HepG2 (cell line): Measurements from ENCODE around the gene ACSF3. TPM values are rescaled to one million over a fixed set of nuclear protein-coding genes. Genes with fewer than 3 reads are reported as not detected.

ENCODE experiments used
- ATAC-seq: fragments of 200-7000 bp; cut with Tn5 transposase; 3 replicates; pipeline ENCODE4 v1.9.1; 2020; ENCODE audit warnings: mild to moderate bottlenecking, moderate library complexity
- BruUV-seq: library from RNA; stranded (reverse); fragments of 400-500 nt; replicated peaks from 2 replicates; lab custom pipeline; 2021; lab: Mats Ljungman, UMichigan
- CTCF ChIA-PET: fragments of 300-600 bp; formaldehyde crosslinking; extraction: SDS; loops from one replicate; lab custom pipeline; 2021; ENCODE audit warnings: low total read pairs, inconsistent platforms, low intra/inter-chr PET ratio; lab: Yijun Ruan, JAX
- POLR2A ChIA-PET: fragments of 350-600 bp; sonication (Branson Sonifier 250); formaldehyde crosslinking; loops from one replicate; lab custom pipeline; 2020; ENCODE audit warnings: antibody characterized with exemption, inconsistent platforms; lab: Yijun Ruan, JAX
- DNase-seq: peaks from one replicate; pipeline ENCODE4 v3.0.0-alpha.2; 2015; ENCODE audit warnings: low spot score
- FAIRE-seq: peaks from 3 replicates; lab custom pipeline; 2011; peaks lifted over from hg19 to GRCh38; lab: Jason Lieb, UNC
- H2AFZ ChIP-seq: one replicate; pipeline ENCODE4 v1.6.1; 2011; ENCODE audit warnings: low read length, inconsistent platforms
- H3K27ac ChIP-seq: fragments of 300-600 bp; 3 replicates; pipeline ENCODE4 v1.8.0; 2011; ENCODE audit warnings: mixed run types, mild to moderate bottlenecking, mixed read lengths, low read length, inconsistent platforms; ENCODE audit not compliant: insufficient read depth; ENCODE audit errors: extremely low read length
- H3K27me3 ChIP-seq, 2 experiments: fragments of 200-600 bp in 1 of 2; 2 replicates in 1 of 2; 3 replicates in 1 of 2; pipeline versions ENCODE4 v1.6.0 to v1.8.0; 2011; ENCODE audit warnings: low read length in 2 of 2, mild to moderate bottlenecking in 2 of 2, moderate library complexity in 2 of 2, inconsistent platforms in 1 of 2; ENCODE audit not compliant: insufficient read depth in 2 of 2, control insufficient read depth in 1 of 2
- H3K36me3 ChIP-seq, 2 experiments: fragments of 200-600 bp in 1 of 2; replicated peaks in 1 of 2; 2 replicates in 1 of 2; 3 replicates in 1 of 2; pipeline versions ENCODE4 v1.5.1 to v1.8.0; 2011; ENCODE audit warnings: low read length in 2 of 2, inconsistent platforms in 1 of 2; ENCODE audit not compliant: insufficient read depth in 2 of 2, control insufficient read depth in 1 of 2
- H3K4me1 ChIP-seq: 2 replicates; pipeline ENCODE4 v1.5.1; 2012; ENCODE audit warnings: low read length, inconsistent platforms; ENCODE audit not compliant: insufficient read depth
- H3K4me2 ChIP-seq: 2 replicates; pipeline ENCODE4 v1.6.0; 2011; ENCODE audit warnings: low read depth, low read length, inconsistent platforms
- H3K4me3 ChIP-seq, 3 experiments: fragments of 200-600 bp in 1 of 3; sonication (generic), shearing (Covaris generic) in 1 of 3; replicated peaks in 1 of 3; 2 replicates each; pipeline ENCODE4 v1.5.1; 2011 to 2016; ENCODE audit warnings: low read length in 3 of 3, inconsistent platforms in 2 of 3, low read depth in 2 of 3, mild to moderate bottlenecking in 2 of 3, control low read depth in 1 of 3, mixed read lengths in 1 of 3; ENCODE audit not compliant: insufficient read depth in 1 of 3
- H3K79me2 ChIP-seq: one replicate; pipeline ENCODE4 v1.6.1; 2011; ENCODE audit warnings: low read length, inconsistent platforms; ENCODE audit not compliant: insufficient read depth
- H3K9ac ChIP-seq: 2 replicates; pipeline ENCODE4 v1.6.0; 2011; ENCODE audit warnings: mild to moderate bottlenecking, low read depth, low read length, inconsistent platforms; ENCODE audit not compliant: insufficient read depth
- H3K9me3 ChIP-seq: 2 replicates; pipeline ENCODE4 v1.5.1; 2012; ENCODE audit warnings: mild to moderate bottlenecking, low read length
- H4K20me1 ChIP-seq: 2 replicates; pipeline ENCODE4 v1.6.0; 2011; ENCODE audit warnings: inconsistent platforms, mild to moderate bottlenecking, low read length, moderate library complexity; ENCODE audit not compliant: insufficient read depth
- CHCHD3 ChIP-seq: sonication (generic); formaldehyde crosslinking; IDR thresholded peaks from 2 replicates; pipeline ENCODE4 v1.8.0; 2022; ENCODE audit warnings: mild to moderate bottlenecking, missing genetic modification reagents, moderate library complexity
- HDAC1 ChIP-seq: sonication (generic); formaldehyde crosslinking; IDR thresholded peaks from 2 replicates; pipeline ENCODE4 v1.5.1; 2020; ENCODE audit warnings: mild to moderate bottlenecking, missing genetic modification reagents
- HIVEP1 ChIP-seq: sonication (generic); formaldehyde crosslinking; IDR thresholded peaks from 2 replicates; pipeline ENCODE4 v1.4.0; 2020; ENCODE audit warnings: mild to moderate bottlenecking, missing genetic modification reagents
- RXRB ChIP-seq: IDR thresholded peaks from 2 replicates; pipeline ENCODE4 v1.6.1; 2016; ENCODE audit warnings: borderline replicate concordance, missing genetic modification reagents, missing compliant biosample characterization
- SMAD1 ChIP-seq: sonication (generic); formaldehyde crosslinking; IDR thresholded peaks from 2 replicates; pipeline ENCODE4 v1.4.0; 2020; ENCODE audit warnings: missing genetic modification reagents, low read depth, mild to moderate bottlenecking, borderline replicate concordance
- ZBTB21 ChIP-seq: sonication (generic); formaldehyde crosslinking; IDR thresholded peaks from 2 replicates; pipeline ENCODE4 v1.4.0; 2020; ENCODE audit warnings: missing genetic modification reagents
- ZFP36L1 ChIP-seq: sonication (generic); formaldehyde crosslinking; IDR thresholded peaks from 2 replicates; pipeline ENCODE4 v1.8.0; 2022; ENCODE audit warnings: mild to moderate bottlenecking, missing genetic modification reagents, moderate library complexity
- ZMAT3 ChIP-seq: sonication (generic); formaldehyde crosslinking; conservative IDR thresholded peaks from 2 replicates; pipeline ENCODE4 v1.7.0; 2021; ENCODE audit warnings: missing genetic modification reagents
- ZNF264 ChIP-seq: sonication (generic); formaldehyde crosslinking; IDR thresholded peaks from 2 replicates; pipeline ENCODE4 v1.4.0; 2020; ENCODE audit warnings: missing genetic modification reagents
- ZNF337 ChIP-seq: sonication (generic); formaldehyde crosslinking; IDR thresholded peaks from 2 replicates; pipeline ENCODE4 v1.5.1; 2020; ENCODE audit warnings: missing genetic modification reagents, low read depth, mild to moderate bottlenecking, borderline replicate concordance
- ZNF552 ChIP-seq: sonication (generic); formaldehyde crosslinking; IDR thresholded peaks from 2 replicates; pipeline ENCODE4 v1.9.0; 2022; ENCODE audit warnings: missing genetic modification reagents, mild to moderate bottlenecking, borderline replicate concordance
- ZNF761 ChIP-seq: sonication (generic); formaldehyde crosslinking; conservative IDR thresholded peaks from 2 replicates; pipeline ENCODE4 v1.4.0; 2020; ENCODE audit warnings: mild to moderate bottlenecking, missing genetic modification reagents
- WGBS: methylation state at CpG from one replicate; pipeline ENCODE4 v1.1.6; 2017; ENCODE audit warnings: low lambda C conversion rate; 5-methylcytosine and 5-hydroxymethylcytosine counted together
- in situ Hi-C: cut with HindIII; loops from 2 replicates; pipeline ENCODE4 v1.10.0; 2017; ENCODE audit warnings: low pct_unique_long_range_greater_than_20kb; ENCODE audit not compliant: extremely low pct_ligation_motif_present
- intact Hi-C: fragments of 100-400 bp; cut with micrococcal nuclease; formaldehyde crosslinking; loops from one replicate; pipeline ENCODE4 v1.10.0; 2022; ENCODE audit not compliant: unreplicated experiment
- polyA plus RNA-seq, 8 experiments: library from polyadenylated mRNA; depleted of rRNA in 3 of 8; stranded (reverse) in 7 of 8; unstranded in 1 of 8; fragments of >200 nt; fragmentation: Illumina TruSeq in 4 of 8; extraction: Trizol in 4 of 8; gene quantifications; 2 replicates each; pipeline versions ENCODE4 v1.2.1 to v1.2.3, GENCODE V29; 2011 to 2016; ENCODE audit warnings: low read depth in 4 of 8, missing spikeins in 1 of 8, mixed read lengths in 1 of 8; ENCODE audit not compliant: insufficient read depth in 1 of 8
- total RNA-seq, 5 experiments: library from RNA; depleted of rRNA; stranded (reverse); fragments of >200 nt; fragmentation: Illumina TruSeq; extraction: Trizol; gene quantifications; 2 replicates each; pipeline ENCODE4 v1.2.3, GENCODE V29; 2016; ENCODE audit warnings: low read depth in 1 of 5
- TF ChIP-seq, protein P1 (sequence below): sonication (generic); formaldehyde crosslinking; IDR thresholded peaks from 2 replicates; pipeline ENCODE4 v1.4.0; 2020; ENCODE audit warnings: mild to moderate bottlenecking, low read depth, missing genetic modification reagents

The ACSF3 gene
- total and polyA plus RNA-seq, 2 of the 13 experiments (the other 11 are each of a cell fraction or from before 2014, with no cell fraction given) = 14.9 to 30.6 TPM

DNA sequence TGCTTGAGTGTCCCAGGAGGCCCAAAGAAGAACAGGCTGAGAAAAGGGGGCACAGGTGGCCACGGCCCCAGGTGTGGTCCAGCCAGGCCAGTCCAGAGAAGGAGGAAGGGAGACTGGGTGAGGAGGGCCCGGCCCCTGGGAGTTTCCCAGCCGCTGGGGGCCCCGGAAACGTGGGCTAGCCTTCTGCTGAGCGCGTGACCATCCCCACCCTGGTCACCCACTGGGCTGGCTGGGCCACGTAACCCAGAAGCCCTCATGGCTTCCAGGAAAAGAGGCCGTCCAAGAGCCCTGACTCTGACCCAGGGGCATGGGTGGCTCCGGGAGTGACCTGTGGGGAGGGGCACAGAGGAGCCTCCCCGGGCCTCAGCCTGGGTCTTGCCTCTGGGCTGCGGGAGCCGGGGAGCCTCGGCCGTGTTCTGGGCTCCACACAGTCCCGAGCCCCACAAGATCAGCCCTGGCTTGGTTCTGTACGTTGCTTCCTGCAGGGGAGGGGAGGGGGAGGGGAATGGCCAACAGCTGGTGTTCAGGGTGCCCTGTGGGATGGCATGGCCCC, 29.8 kb upstream of the ACSF3 start:
- CTCF ChIA-PET = no interaction called here
- no peak overlapping the region for H3K4me3 ChIP-seq
- no peak for FAIRE-seq
- 13% methylated on average over 8 of the region's 17 CpGs for WGBS
- POLR2A ChIA-PET = no interaction called here
- TF ChIP-seq RXRB (CRISPR knock-in tag) = no peak
- TF ChIP-seq ZNF337 (CRISPR knock-in tag) = no peak
- no peak for TF ChIP-seq ZBTB21
- no peak for TF ChIP-seq CHCHD3
- TF ChIP-seq, protein P1, sequence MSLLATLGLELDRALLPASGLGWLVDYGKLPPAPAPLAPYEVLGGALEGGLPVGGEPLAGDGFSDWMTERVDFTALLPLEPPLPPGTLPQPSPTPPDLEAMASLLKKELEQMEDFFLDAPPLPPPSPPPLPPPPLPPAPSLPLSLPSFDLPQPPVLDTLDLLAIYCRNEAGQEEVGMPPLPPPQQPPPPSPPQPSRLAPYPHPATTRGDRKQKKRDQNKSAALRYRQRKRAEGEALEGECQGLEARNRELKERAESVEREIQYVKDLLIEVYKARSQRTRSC (CRISPR knock-in tag) = no peak
- no peak for TF ChIP-seq ZNF264
- TF ChIP-seq ZNF761 (CRISPR knock-in tag) = no peak
- TF ChIP-seq HDAC1 (CRISPR knock-in tag) = no peak
- TF ChIP-seq ZNF552 (CRISPR knock-in tag) = no peak
- no peak for TF ChIP-seq HIVEP1 (CRISPR knock-in tag)
- no peak for TF ChIP-seq ZMAT3 (CRISPR knock-in tag)
- TF ChIP-seq SMAD1 (CRISPR knock-in tag) = no peak
- no peak for TF ChIP-seq ZFP36L1 (CRISPR knock-in tag)
- TF ChIP-seq, all 625 proteins: peak for 0
- Histone ChIP-seq H3K36me3 (no peaks in the 10 kb centered on the region), H3K9me3 (no peaks in the 10 kb centered on the region), H3K27ac (no peak overlapping the region), H3K79me2 (no peaks in the 10 kb centered on the region), H3K27me3 (peaks cover 30 to 88% of the 10 kb centered on the region in 2 experiments), H3K4me1 (peaks cover 9% of the 10 kb centered on the region; the same call in 1 of the 2 replicates), H4K20me1 (no peaks in the 10 kb centered on the region; the same call in 1 of the 2 replicates), H2AFZ (no peak overlapping the region), H3K9ac (no peak overlapping the region), H3K4me2 (no peak overlapping the region)
- DNase-seq (no peak), ATAC-seq (peak; percentile 5; the same call in 2 of the 3 replicates)
- intact Hi-C loops (no loop called here), in situ Hi-C loops (no loop called here)
- no TSS peak for BruUV-seq
